ENCODE results near the gene KIF2A. TPM values are rescaled to one million over a fixed set of nuclear protein-coding genes. Genes with fewer than 3 reads are reported as not detected.
"Not testable (repeated sequence)": the region's sequence is repeated elsewhere in the genome, so short reads cannot be mapped to it uniquely, and the experiment has no call there.

KIF2A gene
- polyA plus RNA-seq (2013, experiment 1 of 2; ENCODE audit: insufficient read length) = 33.7 TPM
- polyA plus RNA-seq (2013, experiment 2 of 2; ENCODE audit: insufficient read length) = 37.9 TPM

DNA sequence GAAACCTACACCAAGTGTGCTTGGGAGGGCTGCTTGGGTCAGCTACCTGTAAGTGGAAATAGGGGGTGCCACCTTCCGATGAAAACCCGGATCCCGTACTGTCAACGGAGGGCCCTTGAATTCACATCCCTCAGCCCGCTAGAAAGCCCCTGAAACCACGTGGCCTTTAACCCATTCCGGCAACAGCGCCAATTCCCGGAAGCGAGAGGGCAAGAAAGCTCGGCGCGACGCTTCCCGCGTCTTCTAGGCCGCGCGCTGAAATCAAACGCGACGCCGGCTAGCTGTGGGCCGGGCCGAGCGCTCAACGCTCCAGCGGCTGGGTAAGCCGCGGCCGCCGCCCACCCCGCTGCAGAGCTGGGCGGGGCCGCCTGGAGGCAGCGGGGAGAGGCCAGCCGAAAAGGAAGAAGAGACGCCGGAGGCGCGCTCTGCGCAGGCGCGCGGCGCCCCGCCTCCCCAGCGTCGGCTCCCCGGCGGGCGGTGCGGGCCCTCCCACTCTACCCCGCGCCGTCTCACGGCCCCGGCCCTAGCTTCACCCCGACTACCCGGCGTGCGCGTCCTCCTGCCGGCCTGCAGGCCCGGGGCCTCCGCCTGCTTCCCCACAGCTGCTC lies at the start of gene KIF2A:
TSS of gene KIF2A (plus strand) at position 492 of the 608 bp plus-strand sequence. CDS start 267 bp downstream, outside the sequence.
- DNase-seq = peak; percentile 94

DNA sequence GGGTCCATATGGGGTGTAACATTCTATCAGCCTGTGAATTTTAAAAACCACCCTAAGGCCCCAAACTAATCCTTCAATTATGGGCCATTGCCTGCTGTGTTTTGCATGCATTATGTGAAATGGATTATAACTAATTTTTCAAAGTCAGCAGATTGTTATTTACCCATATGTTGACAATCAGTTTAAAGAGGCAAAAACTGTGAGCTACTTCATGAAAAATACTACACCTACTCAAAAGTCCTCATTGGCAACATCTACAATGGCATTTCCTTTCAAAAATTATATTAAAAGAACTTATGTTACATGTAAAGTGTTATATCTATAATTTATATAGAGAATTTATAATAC lies 49.0 kb upstream of the KIF2A start:
- DNase-seq = no peak

DNA sequence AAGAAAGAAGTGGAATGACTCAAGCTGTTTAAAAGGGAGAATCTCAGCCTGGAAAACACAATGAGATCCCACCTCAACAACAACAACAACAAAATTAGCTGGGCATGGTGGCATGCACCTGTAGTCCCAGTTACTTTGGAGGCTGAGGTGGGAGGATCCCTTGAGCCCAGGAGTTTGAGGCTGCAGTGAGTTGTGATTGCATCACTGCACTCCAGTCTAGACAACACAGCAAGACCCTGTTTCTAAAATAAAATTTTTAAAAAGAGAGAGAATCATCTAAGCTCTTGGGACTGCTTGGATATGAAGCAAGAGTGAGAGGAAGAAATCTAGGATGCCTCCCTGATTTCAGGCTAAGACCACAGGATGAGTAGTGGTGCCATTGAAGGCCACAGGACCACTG lies 47.4 kb upstream of the KIF2A start:
- DNase-seq = no peak

DNA sequence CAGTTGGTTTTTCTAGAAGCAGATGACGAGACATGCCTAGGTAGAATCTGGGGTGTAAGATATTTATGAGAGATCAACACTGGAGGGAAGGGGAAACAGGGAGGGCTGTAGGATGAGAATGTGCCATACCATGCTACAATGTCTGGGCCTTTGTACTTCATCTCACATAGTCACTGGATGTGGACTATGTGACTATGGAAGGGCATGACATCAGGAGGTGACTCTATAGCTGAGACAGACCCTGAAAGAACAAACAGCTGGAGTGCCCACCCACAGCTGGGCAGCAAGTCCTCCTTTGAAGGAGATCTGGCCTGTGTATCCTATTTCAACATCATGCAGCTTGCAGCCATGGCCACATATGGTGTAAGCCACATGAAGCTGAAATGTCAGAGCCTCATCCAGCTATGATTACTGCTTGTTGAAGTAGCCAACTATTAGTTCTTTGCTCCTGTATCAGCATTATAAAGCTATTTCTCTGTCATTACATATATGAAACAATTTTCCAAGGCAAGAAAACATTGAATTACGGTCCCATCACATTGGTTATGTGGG lies 46.2 kb upstream of the KIF2A start:
- DNase-seq = no peak

DNA sequence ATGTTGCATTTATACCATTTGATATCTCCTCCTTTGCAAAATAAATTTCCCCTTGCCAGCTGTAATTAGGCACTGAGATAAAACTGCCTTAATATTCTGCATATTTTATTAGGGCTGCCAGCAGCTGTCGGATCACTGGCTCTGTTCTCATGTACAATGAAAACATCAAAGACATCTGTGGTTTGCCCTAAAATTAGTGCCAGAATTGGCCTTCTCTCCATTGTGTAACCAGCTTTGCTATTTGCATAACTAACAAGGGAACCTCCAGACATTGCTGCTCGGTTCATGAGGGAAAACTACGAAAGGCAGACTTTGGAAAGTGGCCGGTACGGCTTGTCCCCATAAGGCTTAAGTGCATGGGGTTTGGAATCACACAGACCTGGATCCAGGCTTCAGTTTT lies 45.5 kb upstream of the KIF2A start:
- DNase-seq = no peak

DNA sequence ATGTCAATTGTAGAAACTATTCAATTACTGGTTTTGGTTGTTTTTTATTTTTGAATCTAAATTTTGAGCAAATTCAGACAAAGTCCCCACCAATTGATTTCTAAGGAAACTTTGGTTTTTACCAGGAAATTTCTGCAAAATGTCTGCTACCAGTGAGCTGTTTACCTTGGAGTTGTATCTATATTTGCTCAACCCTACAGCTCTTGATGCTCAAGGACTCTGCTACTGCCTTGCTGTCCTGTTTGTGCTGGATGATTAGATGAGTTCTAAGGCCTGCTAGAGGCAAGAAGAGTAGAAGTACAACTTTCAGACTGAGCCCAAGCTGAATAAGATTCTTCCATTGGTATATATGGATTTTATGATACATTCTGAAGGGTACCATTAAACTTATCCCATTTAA lies 42.6 kb upstream of the KIF2A start:
- no peak for DNase-seq

DNA sequence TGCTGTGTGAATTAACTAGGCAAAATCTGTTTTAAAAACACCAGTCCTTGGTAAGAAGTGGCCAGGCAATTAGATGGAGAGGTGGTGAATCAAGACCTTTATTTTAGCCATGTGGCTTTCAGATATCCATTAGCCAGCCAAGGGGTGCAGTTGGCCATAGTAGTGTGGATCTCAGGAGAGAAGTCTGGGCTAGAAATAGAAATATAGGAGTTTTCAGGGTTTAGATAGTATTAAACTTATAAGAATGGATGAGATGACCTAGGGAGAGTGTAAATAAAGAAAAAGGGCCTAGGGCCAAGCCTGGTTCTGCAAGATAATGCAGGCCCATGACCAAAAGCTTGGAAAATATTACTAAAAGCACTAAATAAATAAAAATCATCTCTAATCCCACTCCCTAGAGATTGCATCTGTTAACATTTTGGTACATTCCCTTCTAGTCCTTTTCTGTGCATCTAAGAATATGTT lies 40.3 kb upstream of the KIF2A start:
- DNase-seq = no peak

DNA sequence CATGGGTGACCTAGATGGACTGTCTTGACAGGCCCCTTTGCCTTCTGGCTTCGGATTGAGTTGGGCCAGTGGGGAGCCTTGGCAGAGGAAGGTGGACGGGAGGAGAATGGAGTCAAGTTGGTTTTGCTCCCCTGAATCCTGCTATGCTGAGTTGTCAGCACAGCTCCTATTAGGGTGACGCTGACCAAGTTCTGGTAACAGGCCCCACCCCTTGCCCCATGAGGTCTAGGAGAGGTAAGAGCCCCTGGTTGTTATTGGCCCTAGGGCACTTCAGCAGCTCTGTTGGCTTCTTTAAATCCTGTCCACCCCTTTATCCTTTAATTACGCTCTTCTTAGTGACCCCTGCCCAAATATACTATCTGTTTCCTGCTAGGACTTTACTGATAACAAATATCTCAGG lies 39.4 kb upstream of the KIF2A start:
- no peak for DNase-seq

DNA sequence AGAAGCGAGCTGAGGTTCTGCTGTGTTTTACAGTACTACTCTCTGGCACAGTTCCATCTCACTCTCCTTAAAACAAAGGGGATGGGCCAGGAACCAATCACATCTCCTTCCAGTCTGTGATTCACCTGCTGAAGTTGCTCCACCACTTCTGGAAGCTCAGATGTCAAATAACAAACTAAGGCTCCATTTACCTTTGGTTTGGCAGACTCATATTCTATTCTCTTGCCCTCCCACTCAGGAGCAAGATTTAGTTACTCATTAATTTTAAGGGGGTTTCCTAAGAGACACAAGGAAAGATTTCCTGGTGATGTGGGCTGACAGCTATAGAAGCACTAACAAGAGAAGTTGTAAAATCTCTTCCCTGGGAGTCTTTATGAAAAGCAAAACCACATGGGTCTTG lies 37.8 kb upstream of the KIF2A start:
- no peak for DNase-seq

DNA sequence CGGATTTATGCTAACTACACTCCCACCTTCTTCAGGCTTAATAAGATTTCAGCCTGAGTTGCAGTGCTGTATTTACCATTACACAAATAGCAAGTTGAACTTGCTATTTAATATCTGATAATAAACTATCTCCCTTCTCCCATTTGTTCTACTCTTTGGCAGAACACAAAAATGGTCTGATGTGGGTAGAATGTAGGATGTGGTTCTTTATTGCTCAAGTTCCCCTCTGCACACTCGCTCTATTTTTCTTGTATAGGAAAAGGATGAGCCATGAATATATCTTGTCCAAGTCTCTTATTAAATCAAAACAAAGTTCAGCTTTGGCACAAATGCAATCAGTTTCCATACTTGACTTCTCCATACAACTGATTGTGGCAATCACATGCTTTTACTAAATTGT lies 37.2 kb upstream of the KIF2A start:
- DNase-seq = no peak

DNA sequence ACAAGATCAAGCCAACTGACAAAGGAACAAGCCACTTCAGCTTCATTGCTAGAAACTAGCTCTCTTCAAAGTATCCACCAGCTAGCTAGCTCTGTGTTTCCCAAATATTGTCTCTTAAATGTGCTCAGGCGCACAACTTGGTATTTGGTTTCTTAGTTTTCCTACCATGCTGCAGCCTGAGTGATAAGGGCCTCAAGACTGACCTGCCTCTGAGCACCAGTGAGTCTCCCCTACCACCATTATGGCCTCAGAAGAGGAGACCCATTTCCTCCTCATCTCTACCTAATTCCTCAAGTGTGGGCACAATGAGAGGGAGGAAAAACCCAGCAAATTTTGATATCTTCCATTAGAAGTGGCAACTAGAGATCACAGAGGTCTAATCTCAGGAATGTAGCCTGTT lies 34.6 kb upstream of the KIF2A start:
- DNase-seq = no peak

DNA sequence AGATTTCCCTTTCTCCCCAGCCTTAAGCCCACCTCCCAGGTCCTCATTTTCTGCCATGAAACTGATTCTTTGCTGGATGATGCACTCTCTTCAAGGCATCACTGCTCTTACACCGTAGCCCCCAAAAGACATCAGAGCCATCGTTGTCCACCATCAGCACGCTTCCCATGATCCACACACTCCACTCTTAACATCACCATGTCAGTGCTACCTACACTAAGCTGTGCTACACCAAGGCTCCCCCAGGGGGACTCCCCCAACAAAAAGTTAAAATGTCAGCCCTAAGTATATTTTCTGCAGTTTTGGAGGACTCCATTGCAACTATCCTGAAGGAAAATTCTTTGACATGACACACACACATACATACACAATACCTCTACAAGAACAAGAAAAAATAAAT lies 34.1 kb upstream of the KIF2A start:
- no peak for DNase-seq

DNA sequence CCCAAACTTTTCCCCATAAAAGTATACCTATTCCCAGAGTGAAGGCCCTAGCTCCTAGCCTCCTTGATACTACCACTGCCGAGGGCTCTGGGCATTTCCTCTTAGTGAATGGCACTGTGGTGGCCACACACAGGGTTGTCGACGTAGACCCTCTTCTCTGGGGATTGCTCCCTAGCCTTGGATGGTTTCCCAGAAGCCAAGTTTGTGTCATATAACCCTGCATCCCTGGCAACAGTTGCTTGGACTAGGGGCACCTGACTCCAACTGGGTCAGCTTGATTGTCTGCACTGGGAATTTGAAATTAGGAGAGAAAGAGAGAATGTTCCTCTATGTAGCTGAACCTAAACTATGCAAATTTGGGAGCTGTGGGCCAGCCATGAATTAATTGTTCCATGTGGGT lies 32.3 kb upstream of the KIF2A start:
- no peak for DNase-seq

DNA sequence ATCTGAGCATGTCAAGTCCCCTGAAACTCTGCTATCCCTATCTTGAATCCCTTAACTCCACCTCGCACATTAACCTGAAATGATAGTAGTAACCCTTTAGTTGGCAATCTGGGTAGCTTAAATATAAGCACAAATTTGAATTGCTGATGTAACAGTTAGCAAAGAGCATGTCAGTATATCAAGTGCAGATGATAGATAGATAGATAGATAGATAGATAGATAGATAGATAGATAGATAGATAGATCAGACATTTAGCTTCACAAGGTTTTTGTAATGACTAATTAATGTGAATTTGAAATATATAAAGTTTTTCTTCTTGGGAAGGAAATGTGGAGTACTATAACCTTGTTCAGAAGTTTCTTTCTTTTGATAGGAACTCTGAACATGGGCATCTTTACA lies 30.4 kb upstream of the KIF2A start:
- DNase-seq = no peak

DNA sequence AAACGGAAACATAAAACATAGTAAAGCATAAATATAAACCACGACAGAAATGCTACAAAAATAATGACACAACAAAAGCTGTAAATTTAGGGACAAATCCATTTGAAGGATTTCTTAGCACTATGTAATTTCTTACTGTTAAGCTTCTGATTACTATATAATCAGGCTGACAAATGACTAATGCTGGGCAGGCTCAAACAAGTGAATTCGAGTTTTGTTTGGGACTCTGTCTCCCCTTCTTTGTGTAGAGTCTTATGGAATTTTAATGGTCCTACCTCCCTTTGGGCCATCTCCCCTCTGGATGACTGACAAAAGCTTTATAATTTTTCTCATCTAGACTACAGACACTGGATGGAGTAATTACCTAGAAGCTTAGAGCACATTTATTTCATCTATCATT lies 24.6 kb upstream of the KIF2A start:
- DNase-seq = no peak

DNA sequence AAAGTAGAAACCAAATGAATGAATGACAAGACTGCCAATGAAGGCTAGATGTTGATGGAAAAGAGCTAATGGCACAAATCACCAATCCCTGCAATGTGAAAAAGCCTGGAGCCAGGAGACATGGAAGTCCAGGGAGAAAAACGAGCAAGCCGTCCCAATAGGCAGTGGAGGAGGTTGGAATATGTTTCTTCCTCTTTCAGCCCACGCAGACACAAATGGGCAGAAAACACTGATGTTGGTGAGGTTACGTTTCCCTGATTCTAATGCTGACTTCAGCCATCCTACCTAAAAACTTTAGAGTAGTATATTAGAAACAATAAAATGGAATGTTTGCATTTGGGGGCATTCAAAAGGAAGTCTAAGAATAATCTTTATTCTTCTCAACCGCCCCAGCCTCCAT lies 23.9 kb upstream of the KIF2A start:
- DNase-seq = no peak

DNA sequence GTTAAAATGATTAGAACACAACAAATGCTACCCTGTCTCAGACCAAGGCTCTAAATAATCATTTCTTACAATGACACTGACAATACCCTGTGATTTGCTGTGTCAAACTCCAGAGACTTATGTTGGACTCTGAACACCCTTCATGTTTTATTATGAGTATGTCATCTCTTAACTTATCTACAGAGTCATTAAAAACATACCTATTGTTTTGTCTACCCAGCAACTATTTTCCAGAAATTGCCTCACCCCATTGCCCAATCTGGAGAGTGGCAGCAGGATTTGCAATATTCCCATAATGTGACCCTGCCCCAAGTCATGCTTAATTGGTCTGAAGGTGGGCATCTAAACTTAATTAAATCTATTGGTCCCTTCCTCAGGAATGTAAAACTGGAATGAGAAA lies 23.0 kb upstream of the KIF2A start:
- no peak for DNase-seq

DNA sequence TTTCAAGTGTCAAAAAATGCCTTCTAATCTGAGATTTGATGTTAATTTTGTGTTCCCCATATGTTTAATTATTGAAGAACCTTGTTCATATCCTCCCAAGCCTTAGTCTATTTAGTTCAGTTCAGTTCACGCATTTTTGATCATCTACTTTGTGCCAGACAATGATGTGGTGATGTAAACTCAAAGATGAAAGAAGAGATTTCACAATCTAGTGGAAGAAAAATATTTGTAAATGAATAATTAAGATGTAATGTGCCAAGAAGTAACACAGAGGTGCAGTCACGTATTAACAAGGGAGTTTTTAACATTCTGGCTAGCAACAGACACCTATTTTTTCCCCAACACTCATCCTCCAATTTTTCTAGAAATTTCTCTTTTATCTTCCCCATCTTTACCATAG lies 22.1 kb upstream of the KIF2A start:
- no peak for DNase-seq

DNA sequence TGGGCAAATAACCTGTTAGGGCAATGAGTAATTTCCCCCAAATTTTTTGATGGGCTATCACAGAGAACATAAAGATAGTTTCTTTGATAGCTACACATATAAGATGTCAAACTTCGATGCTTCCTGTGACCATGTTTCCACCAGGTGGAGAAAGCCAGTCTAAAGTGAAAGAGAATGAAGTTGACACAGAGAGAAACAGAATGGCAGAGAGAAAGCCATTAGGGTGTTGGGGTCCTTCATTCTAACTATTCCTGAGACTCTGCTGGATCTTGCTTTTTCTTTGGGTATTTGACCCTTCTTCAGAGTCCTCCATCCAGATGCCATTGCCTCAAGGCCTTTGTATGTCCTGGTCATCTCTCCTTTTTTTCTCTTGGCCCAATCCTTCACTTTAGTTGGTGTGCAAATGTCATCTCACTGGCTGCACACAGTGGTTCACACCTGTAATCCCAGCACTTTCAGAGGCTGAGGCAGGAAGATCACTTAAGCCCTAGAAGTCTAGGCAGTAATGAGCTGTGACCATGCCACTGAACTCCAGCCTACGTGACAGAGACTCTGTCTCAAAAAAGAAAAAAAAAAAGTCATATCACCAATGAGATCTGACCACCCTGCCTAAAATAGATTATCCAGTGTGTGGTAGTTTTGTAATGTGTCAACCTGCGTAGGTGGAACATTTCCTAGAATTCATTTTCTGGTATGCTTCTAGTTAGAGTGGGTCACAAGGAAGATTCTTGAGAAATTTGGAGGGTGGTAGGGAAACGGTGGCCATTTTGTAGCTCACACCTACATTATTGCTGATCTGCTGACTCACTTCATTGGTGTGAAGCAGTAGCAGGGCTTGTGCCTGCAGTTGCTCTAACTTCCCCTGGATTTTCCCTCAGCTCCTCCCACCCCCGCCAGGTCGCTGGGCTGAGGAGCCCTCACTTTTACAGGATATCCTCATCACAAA lies 20.8 kb upstream of the KIF2A start:
- DNase-seq = no peak

DNA sequence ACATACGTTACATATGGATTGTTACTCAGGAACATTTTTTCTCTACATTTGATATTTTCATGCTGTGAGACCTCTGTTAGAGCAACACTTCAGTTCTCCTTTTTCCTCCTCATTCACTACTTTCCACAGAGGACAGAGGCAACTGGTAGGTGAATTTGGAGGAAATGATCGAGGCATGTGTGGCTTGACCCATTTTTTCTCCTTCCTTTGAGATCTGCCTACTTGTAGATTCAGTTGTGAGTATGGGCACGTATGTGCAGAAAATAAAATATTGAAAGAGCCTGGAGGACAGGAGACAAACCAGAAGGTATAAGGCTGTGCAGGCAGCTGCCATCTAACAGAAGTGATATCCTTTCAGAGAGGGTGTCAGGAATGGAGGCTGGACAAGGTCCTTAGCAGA lies 19.2 kb upstream of the KIF2A start:
- DNase-seq = no peak

DNA sequence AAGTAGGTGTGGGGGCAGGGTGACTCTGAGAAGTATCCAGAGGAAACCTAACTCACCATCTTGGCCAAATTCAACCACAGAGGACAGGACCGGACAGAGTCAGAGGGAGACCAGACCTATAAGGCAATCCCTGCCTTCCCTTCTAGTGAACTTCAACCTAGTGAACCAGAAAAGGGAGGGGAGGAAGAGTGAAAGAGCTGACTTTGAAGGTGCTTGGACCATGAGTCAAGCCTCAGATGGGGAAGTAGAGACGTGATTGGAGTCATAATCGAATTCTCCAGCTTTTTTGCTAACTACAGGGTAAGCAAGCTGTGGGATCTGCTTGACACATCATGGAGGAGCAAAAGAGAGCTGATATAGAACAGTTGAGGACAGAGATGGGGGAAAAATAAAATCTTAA lies 18.8 kb upstream of the KIF2A start:
- DNase-seq = no peak

DNA sequence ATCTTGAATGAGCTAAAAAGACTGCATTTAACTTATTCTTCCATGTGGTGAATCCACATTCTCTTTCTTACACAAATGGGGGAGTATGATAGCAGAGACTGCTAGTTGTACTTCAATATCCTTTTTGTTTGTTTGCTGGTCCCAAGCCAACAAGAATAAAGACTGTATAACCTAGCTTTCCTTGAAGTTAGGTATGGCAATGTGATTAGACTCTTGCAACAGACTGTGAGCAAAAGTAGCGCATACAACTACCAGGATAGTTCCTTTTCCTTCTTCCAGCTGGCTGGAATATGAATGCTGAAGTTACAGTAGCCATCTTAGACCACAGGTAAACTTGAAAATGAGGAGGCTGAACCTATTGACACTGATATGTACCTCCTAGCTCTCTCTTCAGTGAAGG lies 17.9 kb upstream of the KIF2A start:
- DNase-seq = no peak

DNA sequence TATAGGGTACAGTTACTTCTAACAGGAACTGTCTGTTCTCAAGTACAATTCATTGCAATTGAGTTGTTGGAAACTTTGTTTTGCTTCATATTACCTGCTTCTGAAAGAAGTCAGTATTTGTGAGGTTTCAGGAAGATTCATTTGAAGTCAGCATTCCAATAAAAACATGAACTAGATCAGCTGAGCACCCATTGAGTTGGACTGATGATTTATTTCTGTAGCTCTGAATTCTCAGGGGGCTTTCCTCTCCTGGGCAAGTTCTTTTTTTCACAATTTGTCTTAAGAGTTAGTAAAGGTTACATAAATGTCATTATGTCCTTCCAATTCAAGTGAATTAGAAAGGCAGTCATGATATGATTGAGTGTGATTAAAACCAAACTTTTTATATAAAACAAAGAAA lies 16.2 kb upstream of the KIF2A start:
- DNase-seq = no peak

DNA sequence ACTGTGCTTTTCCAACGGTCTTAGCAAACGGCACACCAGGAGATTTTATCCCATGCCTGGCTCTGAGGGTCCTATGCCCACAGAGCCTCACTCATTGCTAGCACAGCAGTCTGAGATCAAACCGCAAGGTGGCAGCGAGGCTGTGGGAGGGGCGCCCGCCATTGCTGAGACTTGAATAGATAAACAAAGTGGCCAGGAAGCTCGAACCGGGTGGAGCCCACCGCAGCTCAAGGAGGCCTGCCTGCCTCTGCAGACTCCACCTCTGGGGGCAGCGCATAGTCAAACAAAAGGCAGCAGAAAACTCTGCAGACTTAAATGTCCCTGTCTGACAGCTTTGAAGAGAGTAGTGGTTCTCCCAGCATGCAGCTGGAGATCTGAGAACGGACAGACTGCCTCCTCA lies 14.2 kb upstream of the KIF2A start:
- not testable (repeated sequence) for DNase-seq

All from fibroblast of skin of scalp (primary cell).